ENCODE data around the gene BRD3.

DNA sequence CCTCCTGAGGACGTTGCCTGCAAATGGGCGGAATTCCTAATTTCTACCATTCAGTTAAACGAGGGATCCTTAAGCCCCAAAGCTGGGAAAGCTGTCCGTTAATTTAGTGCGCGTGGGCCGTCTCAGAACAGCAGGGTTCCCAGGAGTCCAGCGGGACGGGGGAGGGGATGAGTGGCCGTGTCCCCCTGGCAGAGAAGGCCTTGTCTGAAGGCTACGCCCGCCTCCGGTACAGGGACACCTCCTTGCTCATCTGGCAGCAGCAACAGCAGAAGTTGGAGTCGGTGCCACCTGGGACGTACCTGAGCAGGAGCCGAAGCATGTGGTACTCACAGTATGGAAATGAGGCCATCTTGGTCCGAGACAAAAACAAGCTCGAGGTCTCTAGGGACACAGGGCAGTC, 41.2 kb downstream of the BRD3 start:
- TF ChIP-seq, protein P1, sequence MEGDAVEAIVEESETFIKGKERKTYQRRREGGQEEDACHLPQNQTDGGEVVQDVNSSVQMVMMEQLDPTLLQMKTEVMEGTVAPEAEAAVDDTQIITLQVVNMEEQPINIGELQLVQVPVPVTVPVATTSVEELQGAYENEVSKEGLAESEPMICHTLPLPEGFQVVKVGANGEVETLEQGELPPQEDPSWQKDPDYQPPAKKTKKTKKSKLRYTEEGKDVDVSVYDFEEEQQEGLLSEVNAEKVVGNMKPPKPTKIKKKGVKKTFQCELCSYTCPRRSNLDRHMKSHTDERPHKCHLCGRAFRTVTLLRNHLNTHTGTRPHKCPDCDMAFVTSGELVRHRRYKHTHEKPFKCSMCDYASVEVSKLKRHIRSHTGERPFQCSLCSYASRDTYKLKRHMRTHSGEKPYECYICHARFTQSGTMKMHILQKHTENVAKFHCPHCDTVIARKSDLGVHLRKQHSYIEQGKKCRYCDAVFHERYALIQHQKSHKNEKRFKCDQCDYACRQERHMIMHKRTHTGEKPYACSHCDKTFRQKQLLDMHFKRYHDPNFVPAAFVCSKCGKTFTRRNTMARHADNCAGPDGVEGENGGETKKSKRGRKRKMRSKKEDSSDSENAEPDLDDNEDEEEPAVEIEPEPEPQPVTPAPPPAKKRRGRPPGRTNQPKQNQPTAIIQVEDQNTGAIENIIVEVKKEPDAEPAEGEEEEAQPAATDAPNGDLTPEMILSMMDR (IDR thresholded peaks at IDR 0.05 in 4 of 5, conservative IDR thresholded peaks at IDR 0.05 in 1 of 5): no peak
- no peak for TF ChIP-seq POLR2A (IDR thresholded peaks at IDR 0.05)
